Keratinocyte (primary cell): Measurements from ENCODE around the gene IGHMBP2. TPM values are rescaled to one million over a fixed set of nuclear protein-coding genes. Genes with fewer than 3 reads are reported as not detected.

ENCODE experiments used
- DNase-seq: peaks from one replicate; pipeline ENCODE4 v3.0.0-alpha.2; 2011; ENCODE audit warnings: low read depth, missing footprints, low spot score
- FAIRE-seq: peaks from 2 replicates; lab custom pipeline; 2011; peaks lifted over from hg19 to GRCh38; lab: Jason Lieb, UNC
- H2AFZ ChIP-seq: 2 replicates; pipeline ENCODE4 v1.6.0; 2012; ENCODE audit warnings: low read length, control low read depth, inconsistent platforms; ENCODE audit not compliant: control insufficient read depth
- H3K27ac ChIP-seq: 2 replicates; pipeline ENCODE4 v1.5.1; 2011; ENCODE audit warnings: low read length; ENCODE audit not compliant: control insufficient read depth, insufficient read depth
- H3K27me3 ChIP-seq: 3 replicates; pipeline ENCODE4 v1.6.0; 2011; ENCODE audit warnings: low read length; ENCODE audit not compliant: control insufficient read depth, insufficient read depth; ENCODE audit errors: extremely low read depth
- H3K36me3 ChIP-seq, 2 experiments: 2 replicates in 1 of 2; 3 replicates in 1 of 2; pipeline ENCODE4 v1.5.1; 2011; ENCODE audit warnings: low read length in 2 of 2, mild to moderate bottlenecking in 1 of 2; ENCODE audit not compliant: control insufficient read depth in 2 of 2, insufficient read depth in 2 of 2; ENCODE audit errors: extremely low read depth in 1 of 2
- H3K4me1 ChIP-seq: 3 replicates; pipeline ENCODE4 v1.5.1; 2011; ENCODE audit warnings: low read length; ENCODE audit not compliant: control insufficient read depth, insufficient read depth; ENCODE audit errors: extremely low read depth
- H3K4me2 ChIP-seq: 3 replicates; pipeline ENCODE4 v1.6.0; 2011; ENCODE audit warnings: low read depth, low read length; ENCODE audit not compliant: control insufficient read depth, insufficient read depth; ENCODE audit errors: extremely low read depth
- H3K4me3 ChIP-seq, 3 experiments: fragments of 200-600 bp in 1 of 3; sonication (generic) in 1 of 3; 2 replicates in 2 of 3; 3 replicates in 1 of 3; pipeline ENCODE4 v1.5.1; 2011 to 2016; ENCODE audit warnings: low read length in 3 of 3, mild to moderate bottlenecking in 3 of 3, control low read depth in 2 of 3, inconsistent platforms in 1 of 3, low read depth in 1 of 3, mixed read lengths in 1 of 3, mixed run types in 1 of 3, moderate library complexity in 1 of 3; ENCODE audit not compliant: control insufficient read depth in 2 of 3, insufficient read depth in 2 of 3; ENCODE audit errors: extremely low read depth in 1 of 3
- H3K79me2 ChIP-seq: 2 replicates; pipeline ENCODE4 v1.6.0; 2012; ENCODE audit warnings: low read length; ENCODE audit not compliant: control insufficient read depth, insufficient read depth
- H3K9ac ChIP-seq: 3 replicates; pipeline ENCODE4 v1.6.0; 2011; ENCODE audit warnings: low read length; ENCODE audit not compliant: control insufficient read depth, insufficient read depth; ENCODE audit errors: extremely low read depth
- H3K9me1 ChIP-seq: 3 replicates; pipeline ENCODE4 v1.6.0; 2011; ENCODE audit warnings: low read length; ENCODE audit not compliant: control insufficient read depth, insufficient read depth; ENCODE audit errors: extremely low read depth
- H3K9me3 ChIP-seq: 2 replicates; pipeline ENCODE4 v1.5.1; 2012; ENCODE audit warnings: low read depth, low read length; ENCODE audit not compliant: control insufficient read depth
- H4K20me1 ChIP-seq: 3 replicates; pipeline ENCODE4 v1.6.0; 2011; ENCODE audit warnings: low read length; ENCODE audit not compliant: control insufficient read depth, insufficient read depth; ENCODE audit errors: extremely low read depth
- EZH2 ChIP-seq: IDR thresholded peaks from one replicate; pipeline ENCODE4 v1.6.1; 2012; ENCODE audit warnings: inconsistent platforms, mild to moderate bottlenecking, low read length, moderate library complexity
- dilution Hi-C: fragments of 300-500 bp; cut with MboI; formaldehyde crosslinking; loops from one replicate; pipeline ENCODE4 v1.7.0; 2020; ENCODE audit warnings: low sequenced_read_pairs; ENCODE audit not compliant: extremely low pct_ligation_motif_present
- polyA plus RNA-seq, 5 experiments: library from polyadenylated mRNA; depleted of rRNA in 3 of 5; stranded (reverse) in 3 of 5; stranded (forward) in 1 of 5; unstranded in 1 of 5; fragments of >200 nt; gene quantifications; 1 replicate in 1 of 5; 2 replicates in 3 of 5; 3 replicates in 1 of 5; pipeline versions ENCODE4 v1.2.1 to v1.2.3, GENCODE V29; 2011 to 2012; ENCODE audit warnings: missing spikeins in 2 of 5, low read depth in 1 of 5, low replicate concordance in 1 of 5
- TF ChIP-seq, protein P1 (sequence below), 3 experiments: IDR thresholded peaks in 1 of 3; conservative IDR thresholded peaks in 1 of 3; optimal IDR thresholded peaks in 1 of 3; 2 replicates in 2 of 3; 3 replicates in 1 of 3; pipeline versions ENCODE3 to v1.5.1; 2011; ENCODE audit warnings: low read length in 3 of 3, mild to moderate bottlenecking in 3 of 3, moderate library complexity in 2 of 3, control low read depth in 1 of 3, inconsistent platforms in 1 of 3; ENCODE audit not compliant: insufficient read depth in 2 of 3; ENCODE audit errors: extremely low read depth in 1 of 3

The IGHMBP2 gene
- polyA plus RNA-seq, 1 donor (not counting 4 experiments of a cell fraction or from before 2014, with no cell fraction given): 10.0 TPM

DNA sequence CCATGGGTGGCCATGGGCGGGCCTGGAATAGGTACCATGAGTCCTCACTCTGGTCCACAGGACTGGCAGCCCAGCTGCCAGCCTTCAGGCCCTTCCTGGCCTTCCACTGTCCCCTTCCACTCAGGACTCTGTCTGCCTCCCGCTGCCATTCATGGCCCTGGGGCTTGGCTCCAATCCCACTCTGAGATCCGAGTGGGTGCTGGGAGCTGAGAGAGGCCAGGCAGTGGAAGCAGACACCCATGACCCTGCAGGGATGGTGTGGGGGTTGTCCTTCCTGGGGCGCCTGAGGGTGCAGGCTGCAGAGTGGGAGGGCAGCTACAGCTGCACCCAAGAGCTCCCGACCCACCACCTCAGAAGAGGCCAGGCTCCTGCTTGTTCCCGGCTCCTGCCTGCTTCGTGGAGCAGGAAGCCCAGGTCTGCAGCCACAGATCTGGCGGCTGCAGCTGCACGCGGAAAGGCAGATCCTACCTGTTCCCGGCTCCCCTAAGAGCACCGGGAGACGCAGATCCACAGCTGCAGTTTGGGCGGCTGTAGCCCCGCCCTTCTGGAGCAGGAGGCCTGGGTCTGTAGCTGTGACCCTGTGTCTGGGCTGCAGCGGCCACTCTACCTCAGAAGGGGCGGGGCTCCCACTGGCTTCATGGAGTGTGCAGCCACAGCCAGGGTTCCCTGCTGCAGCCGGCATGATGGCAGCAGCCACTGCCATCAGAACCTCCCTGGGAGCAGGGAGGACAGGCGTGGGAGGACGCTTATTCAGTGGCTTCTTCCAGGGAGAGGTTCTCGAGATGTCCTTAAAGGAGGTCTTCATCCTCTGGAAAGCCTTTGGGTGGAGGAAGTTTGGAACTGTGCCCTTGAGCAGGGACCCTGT lies 27.5 kb downstream of the IGHMBP2 start:
- Histone ChIP-seq H3K79me2 (no peaks in the 10 kb centered on the region), H2AFZ (no peak overlapping the region), H3K36me3 (peaks cover 12 to 31% of the 10 kb centered on the region in 2 experiments), H3K9me1 (no peaks in the 10 kb centered on the region), H3K27me3 (no peaks in the 10 kb centered on the region), H3K27ac (no peak overlapping the region), H3K4me2 (no peak overlapping the region), H3K9me3 (no peaks in the 10 kb centered on the region), H3K9ac (no peak overlapping the region), H3K4me1 (no peaks in the 10 kb centered on the region), H4K20me1 (no peaks in the 10 kb centered on the region), H3K4me3 (no peak overlapping the region)
- dilution Hi-C loops: no loop called here
- TF ChIP-seq, protein P1, sequence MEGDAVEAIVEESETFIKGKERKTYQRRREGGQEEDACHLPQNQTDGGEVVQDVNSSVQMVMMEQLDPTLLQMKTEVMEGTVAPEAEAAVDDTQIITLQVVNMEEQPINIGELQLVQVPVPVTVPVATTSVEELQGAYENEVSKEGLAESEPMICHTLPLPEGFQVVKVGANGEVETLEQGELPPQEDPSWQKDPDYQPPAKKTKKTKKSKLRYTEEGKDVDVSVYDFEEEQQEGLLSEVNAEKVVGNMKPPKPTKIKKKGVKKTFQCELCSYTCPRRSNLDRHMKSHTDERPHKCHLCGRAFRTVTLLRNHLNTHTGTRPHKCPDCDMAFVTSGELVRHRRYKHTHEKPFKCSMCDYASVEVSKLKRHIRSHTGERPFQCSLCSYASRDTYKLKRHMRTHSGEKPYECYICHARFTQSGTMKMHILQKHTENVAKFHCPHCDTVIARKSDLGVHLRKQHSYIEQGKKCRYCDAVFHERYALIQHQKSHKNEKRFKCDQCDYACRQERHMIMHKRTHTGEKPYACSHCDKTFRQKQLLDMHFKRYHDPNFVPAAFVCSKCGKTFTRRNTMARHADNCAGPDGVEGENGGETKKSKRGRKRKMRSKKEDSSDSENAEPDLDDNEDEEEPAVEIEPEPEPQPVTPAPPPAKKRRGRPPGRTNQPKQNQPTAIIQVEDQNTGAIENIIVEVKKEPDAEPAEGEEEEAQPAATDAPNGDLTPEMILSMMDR (optimal IDR thresholded peaks at IDR 0.05 in 1 of 3, IDR thresholded peaks at IDR 0.05 in 1 of 3, conservative IDR thresholded peaks at IDR 0.05 in 1 of 3; ENCODE audit: extremely low read depth in 1 of 3, insufficient read depth in 2 of 3, low read length in 3 of 3): no peak
- no peak for TF ChIP-seq EZH2
- FAIRE-seq (no peak), DNase-seq (no peak)

DNA sequence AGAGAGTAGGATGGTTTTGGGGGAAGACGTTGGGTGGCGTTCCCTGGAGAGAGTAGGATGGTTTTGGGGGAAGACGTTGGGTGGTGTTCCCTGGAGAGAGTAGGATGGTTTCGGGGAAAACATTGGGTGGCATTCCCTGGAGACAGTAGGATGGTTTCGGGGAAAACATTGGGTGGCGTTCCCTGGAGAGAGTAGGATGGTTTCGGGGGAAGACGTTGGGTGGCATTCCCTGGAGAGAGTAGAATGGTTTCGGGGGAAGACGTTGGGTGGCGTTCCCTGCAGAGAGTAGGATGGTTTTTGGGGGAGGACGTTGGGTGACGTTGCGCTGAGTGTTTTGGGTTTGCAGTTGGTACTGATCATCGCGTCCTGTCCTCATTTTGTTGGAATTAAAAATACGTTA lies 28.2 kb downstream of the IGHMBP2 start:
- no peak overlapping the region for H3K4me2 ChIP-seq
- H3K27ac ChIP-seq: no peak overlapping the region
- no peak overlapping the region for H3K9ac ChIP-seq
- H3K9me3 ChIP-seq: no peaks in the 10 kb centered on the region
- no peaks in the 10 kb centered on the region for H3K9me1 ChIP-seq
- no peaks in the 10 kb centered on the region for H3K27me3 ChIP-seq
- dilution Hi-C loops: no loop called here
- no peak overlapping the region for H2AFZ ChIP-seq
- no peaks in the 10 kb centered on the region for H3K79me2 ChIP-seq
- H3K4me3 ChIP-seq: no peak overlapping the region
- TF ChIP-seq, protein P1 (optimal IDR thresholded peaks at IDR 0.05 in 1 of 3, IDR thresholded peaks at IDR 0.05 in 1 of 3, conservative IDR thresholded peaks at IDR 0.05 in 1 of 3; ENCODE audit: extremely low read depth in 1 of 3, insufficient read depth in 2 of 3, low read length in 3 of 3): no peak
- TF ChIP-seq EZH2: no peak
- DNase-seq (no peak), FAIRE-seq (no peak)
- no peaks in the 10 kb centered on the region for H4K20me1 ChIP-seq
- H3K36me3 ChIP-seq: peaks cover 12 to 31% of the 10 kb centered on the region in 2 experiments
- H3K4me1 ChIP-seq: no peaks in the 10 kb centered on the region
